ENCODE results near the gene TRPC4AP.

The TRPC4AP gene

GRCh38 chr20:35092524-35093266, at the start of gene TRPC4AP:
TSS of gene TRPC4AP (minus strand) at chr20:35092807. CDS start at chr20:35092781, 26 bp downstream.
- Histone ChIP-seq H3K4me1 (ENCODE audit: control insufficient read depth in 1 of 2, insufficient read depth in 2 of 2, low read length in 2 of 2) (peaks cover 11 to 30% of the 10 kb centered on the region in 2 donors), H3K36me3 (ENCODE audit: control insufficient read depth in 1 of 2, insufficient read depth in 2 of 2, low read length in 2 of 2) (peaks cover under 1 to 15% of the 10 kb centered on the region in 2 donors), H3K4me3 (ENCODE audit: low read depth in 1 of 2, low read length in 2 of 2) (peak within 1 kb of the TSS; percentile 90 to 94), H3K27ac (ENCODE audit: low read length) (peak within 1 kb of the TSS; percentile 86), H3K27me3 (ENCODE audit: low read depth, low read length) (no peaks in the 10 kb centered on the region), H3K9me3 (ENCODE audit: control insufficient read depth in 1 of 2, low read length in 2 of 2) (no peaks in the 10 kb centered on the region)

- Histone ChIP-seq H3K9me3 (ENCODE audit: control insufficient read depth in 1 of 2, low read length in 2 of 2) (no peaks in the 10 kb centered on the region), H3K27ac (ENCODE audit: low read length) (no peak overlapping the region), H3K4me1 (ENCODE audit: control insufficient read depth in 1 of 2, insufficient read depth in 2 of 2, low read length in 2 of 2) (peaks cover 0 to 4% of the 10 kb centered on the region in 2 donors), H3K36me3 (ENCODE audit: control insufficient read depth in 1 of 2, insufficient read depth in 2 of 2, low read length in 2 of 2) (peaks cover 33 to 53% of the 10 kb centered on the region in 2 donors), H3K27me3 (ENCODE audit: low read depth, low read length) (no peaks in the 10 kb centered on the region), H3K4me3 (ENCODE audit: low read depth in 1 of 2, low read length in 2 of 2) (no peak overlapping the region)
Observed at GRCh38 chr20:35135867-35136586, 43.4 kb upstream of the TRPC4AP start.

- H3K36me3 ChIP-seq (ENCODE audit: control insufficient read depth in 1 of 2, insufficient read depth in 2 of 2, low read length in 2 of 2), result peaks cover 33 to 59% of the 10 kb centered on the region in 2 donors
- H3K27me3 ChIP-seq (ENCODE audit: low read depth, low read length), result no peaks in the 10 kb centered on the region
- no peak overlapping the region for H3K27ac ChIP-seq (ENCODE audit: low read length)
- H3K4me3 ChIP-seq (ENCODE audit: low read depth in 1 of 2, low read length in 2 of 2), result no peak overlapping the region
- H3K9me3 ChIP-seq (ENCODE audit: control insufficient read depth in 1 of 2, low read length in 2 of 2), result no peaks in the 10 kb centered on the region
- H3K4me1 ChIP-seq (ENCODE audit: control insufficient read depth in 1 of 2, insufficient read depth in 2 of 2, low read length in 2 of 2), result peaks cover 0 to 4% of the 10 kb centered on the region in 2 donors
Observed at GRCh38 chr20:35134880-35135279, 42.3 kb upstream of the TRPC4AP start.

- H3K4me3 ChIP-seq (ENCODE audit: low read depth in 1 of 2, low read length in 2 of 2), result no peak overlapping the region
- H3K4me1 ChIP-seq (ENCODE audit: control insufficient read depth in 1 of 2, insufficient read depth in 2 of 2, low read length in 2 of 2), result peaks cover 0 to 4% of the 10 kb centered on the region in 2 donors
- peaks cover 36 to 59% of the 10 kb centered on the region in 2 donors for H3K36me3 ChIP-seq (ENCODE audit: control insufficient read depth in 1 of 2, insufficient read depth in 2 of 2, low read length in 2 of 2)
- no peaks in the 10 kb centered on the region for H3K9me3 ChIP-seq (ENCODE audit: control insufficient read depth in 1 of 2, low read length in 2 of 2)
- no peaks in the 10 kb centered on the region for H3K27me3 ChIP-seq (ENCODE audit: low read depth, low read length)
- no peak overlapping the region for H3K27ac ChIP-seq (ENCODE audit: low read length)
Observed at GRCh38 chr20:35134472-35134871, 41.9 kb upstream of the TRPC4AP start.

GRCh38 chr20:35133735-35134134, 41.1 kb upstream of the TRPC4AP start:
- no peaks in the 10 kb centered on the region for H3K27me3 ChIP-seq (ENCODE audit: low read depth, low read length)
- H3K36me3 ChIP-seq (ENCODE audit: control insufficient read depth in 1 of 2, insufficient read depth in 2 of 2, low read length in 2 of 2), result peaks cover 36 to 59% of the 10 kb centered on the region in 2 donors
- no peak overlapping the region for H3K27ac ChIP-seq (ENCODE audit: low read length)
- peaks cover 0 to 4% of the 10 kb centered on the region in 2 donors for H3K4me1 ChIP-seq (ENCODE audit: control insufficient read depth in 1 of 2, insufficient read depth in 2 of 2, low read length in 2 of 2)
- H3K4me3 ChIP-seq (ENCODE audit: low read depth in 1 of 2, low read length in 2 of 2), result no peak overlapping the region
- no peaks in the 10 kb centered on the region for H3K9me3 ChIP-seq (ENCODE audit: control insufficient read depth in 1 of 2, low read length in 2 of 2)

GRCh38 chr20:35133031-35133430, 40.4 kb upstream of the TRPC4AP start:
- no peak overlapping the region for H3K27ac ChIP-seq (ENCODE audit: low read length)
- no peaks in the 10 kb centered on the region for H3K9me3 ChIP-seq (ENCODE audit: control insufficient read depth in 1 of 2, low read length in 2 of 2)
- no peak overlapping the region for H3K4me3 ChIP-seq (ENCODE audit: low read depth in 1 of 2, low read length in 2 of 2)
- H3K36me3 ChIP-seq (ENCODE audit: control insufficient read depth in 1 of 2, insufficient read depth in 2 of 2, low read length in 2 of 2), result peaks cover 33 to 57% of the 10 kb centered on the region in 2 donors
- H3K4me1 ChIP-seq (ENCODE audit: control insufficient read depth in 1 of 2, insufficient read depth in 2 of 2, low read length in 2 of 2), result peaks cover 0 to 4% of the 10 kb centered on the region in 2 donors
- H3K27me3 ChIP-seq (ENCODE audit: low read depth, low read length), result no peaks in the 10 kb centered on the region

GRCh38 chr20:35131934-35132333, 39.3 kb upstream of the TRPC4AP start:
- no peaks in the 10 kb centered on the region for H3K9me3 ChIP-seq (ENCODE audit: control insufficient read depth in 1 of 2, low read length in 2 of 2)
- H3K27ac ChIP-seq (ENCODE audit: low read length), result no peak overlapping the region
- peaks cover 34 to 51% of the 10 kb centered on the region in 2 donors for H3K36me3 ChIP-seq (ENCODE audit: control insufficient read depth in 1 of 2, insufficient read depth in 2 of 2, low read length in 2 of 2)
- no peak overlapping the region for H3K4me3 ChIP-seq (ENCODE audit: low read depth in 1 of 2, low read length in 2 of 2)
- peaks cover 0 to 4% of the 10 kb centered on the region in 2 donors for H3K4me1 ChIP-seq (ENCODE audit: control insufficient read depth in 1 of 2, insufficient read depth in 2 of 2, low read length in 2 of 2)
- no peaks in the 10 kb centered on the region for H3K27me3 ChIP-seq (ENCODE audit: low read depth, low read length)

GRCh38 chr20:35129647-35130069, 37.1 kb upstream of the TRPC4AP start:
- Histone ChIP-seq H3K27me3 (ENCODE audit: low read depth, low read length) (no peaks in the 10 kb centered on the region), H3K4me1 (ENCODE audit: control insufficient read depth in 1 of 2, insufficient read depth in 2 of 2, low read length in 2 of 2) (no peaks in the 10 kb centered on the region), H3K36me3 (ENCODE audit: control insufficient read depth in 1 of 2, insufficient read depth in 2 of 2, low read length in 2 of 2) (peaks cover 39 to 53% of the 10 kb centered on the region in 2 donors), H3K27ac (ENCODE audit: low read length) (no peak overlapping the region), H3K9me3 (ENCODE audit: control insufficient read depth in 1 of 2, low read length in 2 of 2) (no peaks in the 10 kb centered on the region), H3K4me3 (ENCODE audit: low read depth in 1 of 2, low read length in 2 of 2) (no peak overlapping the region)

- Histone ChIP-seq H3K27ac (ENCODE audit: low read length) (no peak overlapping the region), H3K4me1 (ENCODE audit: control insufficient read depth in 1 of 2, insufficient read depth in 2 of 2, low read length in 2 of 2) (no peaks in the 10 kb centered on the region), H3K27me3 (ENCODE audit: low read depth, low read length) (no peaks in the 10 kb centered on the region), H3K9me3 (ENCODE audit: control insufficient read depth in 1 of 2, low read length in 2 of 2) (no peaks in the 10 kb centered on the region), H3K4me3 (ENCODE audit: low read depth in 1 of 2, low read length in 2 of 2) (no peak overlapping the region), H3K36me3 (ENCODE audit: control insufficient read depth in 1 of 2, insufficient read depth in 2 of 2, low read length in 2 of 2) (peaks cover 51 to 53% of the 10 kb centered on the region in 2 donors)
Observed at GRCh38 chr20:35125753-35126152, 33.1 kb upstream of the TRPC4AP start.

GRCh38 chr20:35122756-35123405, 30.3 kb upstream of the TRPC4AP start:
- Histone ChIP-seq H3K27ac (ENCODE audit: low read length) (no peak overlapping the region), H3K4me3 (ENCODE audit: low read depth in 1 of 2, low read length in 2 of 2) (no peak overlapping the region), H3K4me1 (ENCODE audit: control insufficient read depth in 1 of 2, insufficient read depth in 2 of 2, low read length in 2 of 2) (no peaks in the 10 kb centered on the region), H3K36me3 (ENCODE audit: control insufficient read depth in 1 of 2, insufficient read depth in 2 of 2, low read length in 2 of 2) (peaks cover 63 to 68% of the 10 kb centered on the region in 2 donors), H3K9me3 (ENCODE audit: control insufficient read depth in 1 of 2, low read length in 2 of 2) (no peaks in the 10 kb centered on the region), H3K27me3 (ENCODE audit: low read depth, low read length) (no peaks in the 10 kb centered on the region)

- H3K36me3 ChIP-seq (ENCODE audit: control insufficient read depth in 1 of 2, insufficient read depth in 2 of 2, low read length in 2 of 2), result peaks cover 54 to 74% of the 10 kb centered on the region in 2 donors
Observed at GRCh38 chr20:35121186-35121585, 28.6 kb upstream of the TRPC4AP start.

More at GRCh38 chr20:35121186-35121585, 28.6 kb upstream of the TRPC4AP start:
- Histone ChIP-seq H3K9me3 (ENCODE audit: control insufficient read depth in 1 of 2, low read length in 2 of 2) (no peaks in the 10 kb centered on the region), H3K4me3 (ENCODE audit: low read depth in 1 of 2, low read length in 2 of 2) (no peak overlapping the region), H3K27ac (ENCODE audit: low read length) (no peak overlapping the region), H3K4me1 (ENCODE audit: control insufficient read depth in 1 of 2, insufficient read depth in 2 of 2, low read length in 2 of 2) (no peaks in the 10 kb centered on the region), H3K27me3 (ENCODE audit: low read depth, low read length) (no peaks in the 10 kb centered on the region)

All from muscle layer of duodenum (tissue), 2 donors.